Heart right ventricle (tissue), 16 donors: ENCODE measurements around the gene LRRC8B. TPM values are rescaled to one million over a fixed set of nuclear protein-coding genes. Genes with fewer than 3 reads are reported as not detected.
"Not testable (repeated sequence)": the region's sequence is repeated elsewhere in the genome, so short reads cannot be mapped to it uniquely, and the experiment has no call there.

ENCODE experiments used
- ATAC-seq, 8 donors: fragments of 200-7000 bp; cut with Tn5 transposase; one replicate each; pipeline ENCODE4 v1.9.1; 2020; ENCODE audit warnings: mild to moderate bottlenecking in 8 of 8, moderate library complexity in 8 of 8, moderate number of reproducible peaks in 1 of 8
- DNase-seq, 2 donors: peaks; one replicate each; pipeline ENCODE4 v3.0.0-alpha.2; 2020
- H3K27ac ChIP-seq, 10 donors: fragments of 200-600 bp; sonication (generic) in 2 of 10; one replicate each; pipeline versions ENCODE4 v1.5.0 to v1.8.0; 2020 to 2022; ENCODE audit warnings: mild to moderate bottlenecking in 3 of 10
- H3K27me3 ChIP-seq, 7 donors: fragments of 200-600 bp; one replicate each; pipeline ENCODE4 v1.8.0; 2021 to 2022; ENCODE audit warnings: mild to moderate bottlenecking in 2 of 7
- H3K36me3 ChIP-seq, 9 donors: fragments of 200-600 bp; sonication (generic) in 1 of 9; one replicate each; pipeline versions ENCODE4 v1.5.0 to v1.8.0; 2020 to 2022; ENCODE audit warnings: mild to moderate bottlenecking in 2 of 9
- H3K4me1 ChIP-seq, 9 donors: fragments of 200-600 bp; sonication (generic) in 1 of 9; one replicate each; pipeline versions ENCODE4 v1.5.0 to v1.8.0; 2020 to 2022; ENCODE audit warnings: mild to moderate bottlenecking in 4 of 9
- H3K4me3 ChIP-seq, 10 donors: fragments of 200-600 bp; sonication (generic) in 2 of 10; one replicate each; pipeline versions ENCODE4 v1.5.0 to v1.8.0; 2020 to 2022; ENCODE audit warnings: mild to moderate bottlenecking in 7 of 10, moderate library complexity in 2 of 10
- H3K9me3 ChIP-seq, 11 donors: fragments of 200-600 bp in 10 of 11; sonication (generic) in 2 of 11; one replicate each; pipeline versions ENCODE4 v1.5.0 to v1.8.0; 2013 to 2022; ENCODE audit warnings: mild to moderate bottlenecking in 2 of 11, control low read depth in 1 of 11, moderate library complexity in 1 of 11
- WGBS, 2 donors: extraction: QIAGEN DNeasy Blood & Tissue Kit; methylation state at CpG; one replicate each; pipeline ENCODE4 v1.1.7; 2013; ENCODE audit warnings: inconsistent platforms in 1 of 2; 5-methylcytosine and 5-hydroxymethylcytosine counted together
- intact Hi-C, 10 donors: fragments of 100-400 bp; cut with DNase I; formaldehyde crosslinking; loops; one replicate each; pipeline versions ENCODE4 v1.11.1 to v1.14.2; 2022
- polyA plus RNA-seq, 2 donors: library from polyadenylated mRNA; stranded (reverse); fragments of 200-250 nt; gene quantifications; one replicate each; pipeline ENCODE4 v1.2.3, GENCODE V29; 2013
- total RNA-seq, 10 donors: library from RNA; stranded (reverse); fragmentation: NEBNext Ultra II Directional in 3 of 10; extraction: Animal tissue kit (Norgen Biotek cat#: 25700) in 3 of 10; gene quantifications; one replicate each; pipeline versions ENCODE4 v1.2.1 to v1.2.4, GENCODE V29; 2021 to 2023
- TF ChIP-seq, protein P1 (sequence below), 9 donors: fragments of 200-600 bp; sonication (generic) in 2 of 9; IDR thresholded peaks; one replicate each; pipeline versions ENCODE4 v1.5.0 to v1.8.0; 2021 to 2022; ENCODE audit warnings: antibody characterized with exemption in 9 of 9, mild to moderate bottlenecking in 5 of 9, moderate library complexity in 1 of 9
- donor health status: Arrhythmogenic right ventricular cardiomyopathy.
- donor health status: ischemic (EF 13 %, LVEDD 7.1; RV severe dilation, severe dysfunction).
- donor health status: healthy with polysubstance abuse.
- donor health status: DM: no; HTN: yes; CAD: no.
- donor health status: DM: no; HTN: no; CAD: no.
- donor health status: ischemic (EF 25% LVEDD 6.9; RV normal size, moderate dysfunction).
- donor health status: ischemic (EF 25% LVEDD 5.7; RV mildly dilated, moderate dysfunction).
- donor health status: healthy.
- donor health status: DM: yes; HTN: yes; CAD: no.
- donor health status: Ischemic cardiomyopathy.
- donor health status: ischemic (EF 35%, LVEDD 5.7; RV mildly dilated, moderate dysfunction).
- donor health status: nonischemic (EF 11% LVEDD 7.7; RV severe dilation, severe dysfunction).
- donor health status: DM: yes; HTN: yes; CAD: no.
- donor health status: PGD.
- donor health status: ischemic (EF 29% LVEDD 5.4; RV normal size, mild dysfunction).
- donor health status: nonischemic (EF 23%, LVEDD 6.1; RV moderate dilation, normal function).

Gene LRRC8B
- total and polyA plus RNA-seq, 12 donors, result 1.7 to 6.6 (median 4.2) TPM

DNA sequence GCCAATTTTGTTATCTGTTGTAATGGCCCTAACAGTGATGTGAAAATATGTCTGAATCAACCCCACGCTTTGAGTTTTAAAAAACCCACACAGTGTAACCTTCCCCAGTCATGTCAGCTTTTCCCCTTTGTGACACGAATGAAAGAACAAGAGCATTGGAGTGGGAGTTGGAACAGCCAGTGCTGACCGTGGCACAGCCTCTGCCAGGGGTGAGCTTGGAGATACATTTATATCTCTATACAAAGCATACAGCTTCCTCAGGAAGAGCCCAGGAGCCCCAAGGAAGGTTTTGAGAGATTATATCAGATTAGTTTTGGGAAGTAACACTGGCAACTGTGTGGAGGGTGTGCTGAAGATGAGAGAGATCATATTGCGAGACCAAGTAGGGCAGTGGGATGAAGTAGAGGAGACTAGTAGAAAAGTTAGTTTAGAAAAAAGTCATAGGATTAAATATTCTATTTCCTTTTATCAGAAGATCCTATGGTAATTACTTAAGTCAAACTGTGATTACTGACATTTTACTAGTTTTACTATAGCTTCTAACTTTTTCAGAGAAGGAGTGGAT, 15.9 kb downstream of the LRRC8B start:
- DNase-seq (no peak), ATAC-seq (peak in 6 of 8 donors; percentile 16 to 76 (median 44))
- 51 to 74% methylated on average over 4 of the region's 4 CpGs for WGBS, 2 donors
- H3K4me1 ChIP-seq, result peaks cover 0 to 42% (median 27%) of the 10 kb centered on the region in 9 donors
- intact Hi-C loops, result no loop called here
- H3K4me3 ChIP-seq, result no peak overlapping the region
- H3K36me3 ChIP-seq, result no peaks in the 10 kb centered on the region
- H3K9me3 ChIP-seq, result no peaks in the 10 kb centered on the region
- H3K27me3 ChIP-seq, result no peaks in the 10 kb centered on the region
- no peak overlapping the region for H3K27ac ChIP-seq
- TF ChIP-seq, protein P1, sequence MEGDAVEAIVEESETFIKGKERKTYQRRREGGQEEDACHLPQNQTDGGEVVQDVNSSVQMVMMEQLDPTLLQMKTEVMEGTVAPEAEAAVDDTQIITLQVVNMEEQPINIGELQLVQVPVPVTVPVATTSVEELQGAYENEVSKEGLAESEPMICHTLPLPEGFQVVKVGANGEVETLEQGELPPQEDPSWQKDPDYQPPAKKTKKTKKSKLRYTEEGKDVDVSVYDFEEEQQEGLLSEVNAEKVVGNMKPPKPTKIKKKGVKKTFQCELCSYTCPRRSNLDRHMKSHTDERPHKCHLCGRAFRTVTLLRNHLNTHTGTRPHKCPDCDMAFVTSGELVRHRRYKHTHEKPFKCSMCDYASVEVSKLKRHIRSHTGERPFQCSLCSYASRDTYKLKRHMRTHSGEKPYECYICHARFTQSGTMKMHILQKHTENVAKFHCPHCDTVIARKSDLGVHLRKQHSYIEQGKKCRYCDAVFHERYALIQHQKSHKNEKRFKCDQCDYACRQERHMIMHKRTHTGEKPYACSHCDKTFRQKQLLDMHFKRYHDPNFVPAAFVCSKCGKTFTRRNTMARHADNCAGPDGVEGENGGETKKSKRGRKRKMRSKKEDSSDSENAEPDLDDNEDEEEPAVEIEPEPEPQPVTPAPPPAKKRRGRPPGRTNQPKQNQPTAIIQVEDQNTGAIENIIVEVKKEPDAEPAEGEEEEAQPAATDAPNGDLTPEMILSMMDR (IDR thresholded peaks at IDR 0.05), result no peak

DNA sequence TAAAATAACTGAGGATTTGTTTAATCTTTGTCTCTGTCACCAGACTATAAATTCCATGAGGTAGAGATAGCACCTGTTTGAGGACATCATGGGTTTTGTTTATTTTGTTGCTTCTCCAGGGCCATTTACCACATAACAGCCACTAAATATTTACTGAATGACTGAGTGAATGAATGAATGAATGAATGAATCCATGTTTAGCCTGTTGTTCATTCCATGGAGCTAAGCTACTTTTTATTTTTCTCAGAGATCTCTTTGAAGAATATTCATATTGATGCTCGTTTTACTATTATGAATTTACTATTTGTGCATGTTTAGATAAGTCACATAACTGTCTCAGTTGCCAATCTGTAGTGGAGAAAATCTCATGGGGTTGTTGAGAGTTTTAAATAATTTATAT, 17.7 kb downstream of the LRRC8B start:
- ATAC-seq, result no peak
- DNase-seq, result no peak
- Histone ChIP-seq H3K36me3 (no peaks in the 10 kb centered on the region), H3K9me3 (no peaks in the 10 kb centered on the region), H3K27me3 (no peaks in the 10 kb centered on the region), H3K4me3 (no peak overlapping the region), H3K27ac (no peak overlapping the region), H3K4me1 (peaks cover 0 to 60% (median 44%) of the 10 kb centered on the region in 9 donors)
- TF ChIP-seq, protein P1 (IDR thresholded peaks at IDR 0.05), result no peak
- intact Hi-C loops, result no loop called here
- WGBS, 2 donors, result 83 to 93% methylated on average over 1 of the region's 1 CpG

DNA sequence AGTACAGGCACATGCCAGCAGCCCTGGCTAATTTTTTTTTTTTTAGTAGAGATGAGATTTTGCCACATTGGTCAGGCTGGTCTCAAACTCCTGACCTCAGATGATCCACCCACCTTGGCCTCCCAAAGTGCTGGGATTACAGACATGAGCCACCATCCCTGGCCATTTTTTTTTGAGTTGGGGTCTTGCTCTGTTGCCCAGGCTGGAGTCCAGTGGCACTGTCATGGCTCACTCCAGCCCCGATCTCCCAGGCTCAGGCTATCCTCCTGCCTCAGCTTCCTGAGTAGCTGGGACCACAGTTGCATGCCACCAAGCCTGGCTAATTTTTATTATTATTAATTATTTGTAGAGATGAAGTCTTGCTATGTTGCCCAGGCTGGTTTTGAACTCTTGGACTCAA, 19.0 kb downstream of the LRRC8B start:
- DNase-seq, H3K4me3 ChIP-seq, H3K36me3 ChIP-seq, intact Hi-C loops, ATAC-seq, H3K27me3 ChIP-seq, H3K9me3 ChIP-seq: not testable (repeated sequence)
- 100% methylated on average over 1 of the region's 1 CpG for WGBS, 2 donors
- Histone ChIP-seq H3K4me1 (peaks cover 0 to 62% (median 52%) of the 10 kb centered on the region in 9 donors), H3K27ac (peak overlapping the region in 2 of 10 donors; percentile 0 to 16)

DNA sequence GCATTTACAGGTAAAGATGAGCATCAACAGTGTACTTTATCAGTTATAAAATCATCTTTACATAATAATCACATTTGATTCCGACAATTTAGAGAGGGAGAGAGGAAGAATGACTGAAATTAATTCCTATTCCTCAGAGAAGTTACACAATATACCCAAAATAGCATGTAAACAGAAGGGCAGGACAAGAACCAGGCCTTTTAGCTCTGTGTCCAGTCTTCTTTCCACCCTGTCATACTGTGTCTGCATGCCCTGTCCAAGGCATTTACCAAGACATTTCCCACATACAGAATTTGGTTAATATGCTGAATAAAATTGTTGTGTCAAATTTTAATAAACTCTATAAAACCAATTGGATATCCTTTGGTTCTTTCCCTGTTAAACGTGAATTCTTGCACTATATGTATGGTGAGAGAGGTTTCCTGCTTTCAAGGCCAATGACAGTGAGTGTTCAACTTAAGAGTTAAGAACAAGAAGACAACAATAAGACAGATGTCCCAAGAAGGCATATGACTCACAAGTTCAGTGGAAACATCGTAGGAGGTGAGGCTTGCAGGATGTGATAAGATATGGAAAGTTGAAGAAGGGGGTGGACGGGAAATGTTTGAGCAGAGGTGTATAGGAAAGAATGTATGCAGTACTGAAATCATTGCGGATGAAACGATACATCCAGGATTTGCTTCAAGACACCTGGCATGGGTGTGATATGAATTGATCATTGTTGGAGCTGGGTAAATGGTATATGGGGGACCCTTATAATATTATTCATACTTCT, 20.8 kb downstream of the LRRC8B start:
- Histone ChIP-seq H3K9me3 (no peaks in the 10 kb centered on the region), H3K4me3 (no peak overlapping the region), H3K27ac (peak overlapping the region in 5 of 10 donors; percentile 14 to 52 (median 30)), H3K36me3 (no peaks in the 10 kb centered on the region), H3K27me3 (no peaks in the 10 kb centered on the region), H3K4me1 (peaks cover 0 to 60% (median 44%) of the 10 kb centered on the region in 9 donors)
- WGBS, 2 donors, result 54 to 60% methylated on average over 6 of the region's 6 CpGs
- DNase-seq (no peak), ATAC-seq (peak in 6 of 8 donors; percentile 43 to 80 (median 66))
- TF ChIP-seq, protein P1 (IDR thresholded peaks at IDR 0.05), result no peak
- intact Hi-C loops, result no loop called here
